Thymus (tissue), 11 donors: Measurements from ENCODE around the gene DCTPP1. TPM values are rescaled to one million over a fixed set of nuclear protein-coding genes. Genes with fewer than 3 reads are reported as not detected.
A peak's percentile ranks its signal among the peaks of the same experiment; 100 is the strongest.

Experiments used
- DNase-seq, 9 donors: peaks; one replicate each; pipeline ENCODE4 v3.0.0-alpha.2; 2013; ENCODE audit warnings: low spot score in 9 of 9, low read depth in 6 of 9, missing footprints in 1 of 9
- H3K27ac ChIP-seq, 2 donors: one replicate each; pipeline ENCODE4 v1.5.1; 2013; ENCODE audit warnings: control low read depth in 1 of 2, low read depth in 1 of 2, low read length in 1 of 2, mild to moderate bottlenecking in 1 of 2, moderate library complexity in 1 of 2
- H3K27me3 ChIP-seq, 2 donors: one replicate each; pipeline ENCODE4 v1.5.1; 2013; ENCODE audit warnings: low read length in 1 of 2; ENCODE audit not compliant: control insufficient read depth in 2 of 2, insufficient read depth in 1 of 2
- H3K36me3 ChIP-seq, 2 donors: one replicate each; pipeline ENCODE4 v1.5.1; 2013; ENCODE audit warnings: low read length in 1 of 2, mild to moderate bottlenecking in 1 of 2, moderate library complexity in 1 of 2; ENCODE audit not compliant: control insufficient read depth in 2 of 2, insufficient read depth in 2 of 2
- H3K4me1 ChIP-seq, 2 donors: one replicate each; pipeline ENCODE4 v1.5.1; 2013; ENCODE audit warnings: low read length in 2 of 2; ENCODE audit not compliant: control insufficient read depth in 2 of 2, insufficient read depth in 2 of 2
- H3K4me3 ChIP-seq, 2 donors: one replicate each; pipeline ENCODE4 v1.5.1; 2013; ENCODE audit warnings: low read length in 2 of 2, control low read depth in 1 of 2, mild to moderate bottlenecking in 1 of 2
- H3K9me3 ChIP-seq, 2 donors: one replicate each; pipeline ENCODE4 v1.5.1; 2013; ENCODE audit warnings: low read length in 1 of 2, mild to moderate bottlenecking in 1 of 2; ENCODE audit not compliant: control insufficient read depth in 2 of 2, insufficient read depth in 1 of 2
- WGBS: extraction: QIAGEN DNeasy Blood & Tissue Kit; methylation state at CpG from one replicate; pipeline ENCODE4 v1.1.7; 2013; 5-methylcytosine and 5-hydroxymethylcytosine counted together
- polyA plus RNA-seq: library from polyadenylated mRNA; stranded (reverse); fragments of 200-250 nt; gene quantifications from one replicate; pipeline ENCODE4 v1.2.3, GENCODE V29; 2013
- total RNA-seq: library from RNA; stranded (reverse); fragments of 120-200 nt; gene quantifications from one replicate; pipeline ENCODE4 v1.2.4, GENCODE V29; 2013
- donor health status: healthy.

DCTPP1 gene
- total and polyA plus RNA-seq, 2 donors = 20.6 to 27.4 TPM

- peak in 1 of 9 donors; percentile 41 for DNase-seq
- peaks cover 2 to 7% of the 10 kb centered on the region in 2 donors for H3K9me3 ChIP-seq
- peak overlapping the region; percentile 71 to 74 for H3K4me3 ChIP-seq
- peaks cover 0 to 10% of the 10 kb centered on the region in 2 donors for H3K36me3 ChIP-seq
- peak overlapping the region; percentile 97 to 100 for H3K27ac ChIP-seq
- WGBS = 92% methylated on average over 13 of the region's 13 CpGs
- no peaks in the 10 kb centered on the region for H3K27me3 ChIP-seq
- H3K4me1 ChIP-seq = peaks cover 40 to 72% of the 10 kb centered on the region in 2 donors
These were observed 48.4 kb downstream of the DCTPP1 start for GRCh38 chr16:30381291-30382041.

- peak in 1 of 9 donors; percentile 42 for DNase-seq
- H3K4me3 ChIP-seq = peak overlapping the region in 1 of 2 donors; percentile 71
- H3K9me3 ChIP-seq = peaks cover 2 to 7% of the 10 kb centered on the region in 2 donors
- H3K27me3 ChIP-seq = no peaks in the 10 kb centered on the region
- 92% methylated on average over 6 of the region's 6 CpGs for WGBS
- peaks cover 40 to 72% of the 10 kb centered on the region in 2 donors for H3K4me1 ChIP-seq
- peak overlapping the region; percentile 46 to 100 for H3K27ac ChIP-seq
- H3K36me3 ChIP-seq = peaks cover 0 to 13% of the 10 kb centered on the region in 2 donors
These were observed 49.0 kb downstream of the DCTPP1 start for GRCh38 chr16:30380803-30381208.

GRCh38 chr16:30380072-30380802, 49.6 kb downstream of the DCTPP1 start:
- peaks cover 40 to 72% of the 10 kb centered on the region in 2 donors for H3K4me1 ChIP-seq
- H3K27ac ChIP-seq = peak overlapping the region; percentile 47 to 100
- WGBS = 96% methylated on average over 4 of the region's 4 CpGs
- DNase-seq = no peak
- H3K9me3 ChIP-seq = peaks cover 2 to 7% of the 10 kb centered on the region in 2 donors
- no peaks in the 10 kb centered on the region for H3K27me3 ChIP-seq
- H3K36me3 ChIP-seq = peaks cover 0 to 13% of the 10 kb centered on the region in 2 donors
- H3K4me3 ChIP-seq = no peak overlapping the region

GRCh38 chr16:30379158-30379783, 50.6 kb downstream of the DCTPP1 start:
- peak overlapping the region; percentile 57 to 61 for H3K4me3 ChIP-seq
- DNase-seq = no peak
- peaks cover 2 to 7% of the 10 kb centered on the region in 2 donors for H3K9me3 ChIP-seq
- peaks cover 0 to 13% of the 10 kb centered on the region in 2 donors for H3K36me3 ChIP-seq
- no peaks in the 10 kb centered on the region for H3K27me3 ChIP-seq
- peak overlapping the region; percentile 92 to 100 for H3K27ac ChIP-seq
- peaks cover 40 to 72% of the 10 kb centered on the region in 2 donors for H3K4me1 ChIP-seq
- 36% methylated on average over 27 of the region's 27 CpGs for WGBS

- peaks cover 2 to 4% of the 10 kb centered on the region in 2 donors for H3K9me3 ChIP-seq
- peak; percentile 88 to 99 (median 98) for DNase-seq
- peaks cover 0 to 13% of the 10 kb centered on the region in 2 donors for H3K36me3 ChIP-seq
- H3K4me1 ChIP-seq = peaks cover 40 to 66% of the 10 kb centered on the region in 2 donors
- peak overlapping the region; percentile 92 to 100 for H3K27ac ChIP-seq
- H3K4me3 ChIP-seq = peak overlapping the region; percentile 57 to 80
- H3K27me3 ChIP-seq = no peaks in the 10 kb centered on the region
- WGBS = 1% methylated on average over 67 of the region's 67 CpGs
These were observed 51.3 kb downstream of the DCTPP1 start for GRCh38 chr16:30378236-30379157.

- Histone ChIP-seq H3K27me3 (no peaks in the 10 kb centered on the region), H3K4me3 (peak overlapping the region; percentile 57 to 80), H3K27ac (peak overlapping the region; percentile 92 to 100), H3K4me1 (peaks cover 39 to 62% of the 10 kb centered on the region in 2 donors), H3K9me3 (peaks cover under 1 to 2% of the 10 kb centered on the region in 2 donors), H3K36me3 (peaks cover 0 to 13% of the 10 kb centered on the region in 2 donors)
- DNase-seq = peak in 8 of 9 donors; percentile 77 to 94 (median 84)
- under 1% methylated on average over 39 of the region's 39 CpGs for WGBS
These were observed 52.0 kb downstream of the DCTPP1 start for GRCh38 chr16:30377812-30378235.

GRCh38 chr16:30377050-30377811, 52.6 kb downstream of the DCTPP1 start:
- Histone ChIP-seq H3K9me3 (peaks cover 2 to 3% of the 10 kb centered on the region in 2 donors), H3K27me3 (no peaks in the 10 kb centered on the region), H3K4me3 (peak overlapping the region; percentile 57 to 80), H3K4me1 (peaks cover 41 to 62% of the 10 kb centered on the region in 2 donors), H3K36me3 (peaks cover 0 to 13% of the 10 kb centered on the region in 2 donors), H3K27ac (peak overlapping the region; percentile 92 to 100)
- WGBS = 42% methylated on average over 29 of the region's 29 CpGs
- DNase-seq = no peak
